Stimulated activated CD4-positive, alpha-beta T cell treated with anti-CD3 and anti-CD28 coated beads, Interleukin-4, amount 100 ng/mL, for 48 hours (primary cell): ENCODE data around the gene C6orf62.
"Not testable (repeated sequence)": the region's sequence is repeated elsewhere in the genome, so short reads cannot be mapped to it uniquely, and the experiment has no call there.

Source experiments
- DNase-seq, 2 donors: peaks; one replicate each; pipeline ENCODE4 v3.0.0-alpha.2; 2020; ENCODE audit warnings: low read depth in 2 of 2

C6orf62 gene

DNA sequence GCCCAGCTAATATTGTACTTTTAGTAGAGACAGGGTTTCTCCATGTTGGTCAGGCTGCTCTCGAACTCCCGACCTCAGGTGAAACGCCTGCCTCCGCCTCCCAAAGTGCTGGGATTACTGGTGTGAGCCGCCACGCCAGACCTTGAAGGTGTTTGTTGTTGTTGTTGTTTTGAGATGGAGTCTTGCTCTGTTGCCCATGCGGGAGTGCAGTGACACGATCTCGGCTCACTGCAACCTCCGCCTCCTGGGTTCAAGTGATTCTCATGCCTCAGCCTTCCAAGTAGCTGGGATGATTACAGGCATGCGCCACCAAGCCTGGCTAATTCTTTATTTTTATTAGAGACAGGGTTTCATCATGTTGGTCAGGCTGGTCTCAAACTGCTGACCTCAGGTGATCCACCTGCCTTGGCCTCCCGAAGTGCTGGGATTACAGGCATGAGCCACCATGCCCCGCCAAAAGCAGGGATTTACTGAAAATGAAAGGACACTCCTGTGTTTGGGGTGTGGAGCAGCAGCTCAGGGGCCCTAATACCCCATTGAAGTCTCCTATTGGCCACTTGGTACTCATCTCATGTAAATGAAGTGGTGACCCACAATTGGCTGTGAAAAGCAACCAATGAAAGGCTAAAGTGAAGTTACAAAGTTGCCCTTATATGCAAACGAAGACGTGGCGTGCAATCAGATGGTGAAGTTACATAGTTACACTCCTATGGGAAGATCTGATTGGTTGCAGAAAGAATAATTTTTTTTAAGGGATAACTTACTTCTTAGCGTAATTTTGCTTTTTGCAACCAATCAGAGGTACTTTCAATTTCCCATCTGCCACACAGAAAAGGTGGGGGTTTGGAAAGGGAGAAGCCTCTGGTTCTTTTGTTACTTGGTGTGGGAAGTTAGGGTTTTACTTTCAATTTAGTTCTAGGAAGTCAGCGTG lies 50.6 kb downstream of the C6orf62 start:
- not testable (repeated sequence) for DNase-seq

DNA sequence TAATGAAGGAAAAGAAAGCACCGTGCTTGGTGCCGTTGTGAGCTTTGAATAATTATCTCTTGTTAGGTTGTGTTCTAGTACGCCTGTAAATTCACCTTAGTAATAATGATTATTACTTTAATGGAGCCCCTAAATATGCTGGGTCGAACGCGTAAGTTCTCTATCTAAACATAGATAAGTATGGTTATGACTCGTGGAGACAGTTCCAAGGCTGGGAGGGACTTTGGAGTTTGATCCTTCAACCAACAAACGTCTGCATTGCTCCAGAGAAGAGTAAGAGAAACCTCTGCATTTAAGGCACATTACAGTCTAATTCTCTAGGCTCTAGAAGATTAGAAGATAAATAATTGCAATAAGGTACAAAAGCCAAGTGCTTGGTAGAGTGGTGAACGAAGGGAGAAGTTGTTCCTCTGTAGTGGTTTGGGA lies 51.6 kb downstream of the C6orf62 start:
- no peak for DNase-seq

DNA sequence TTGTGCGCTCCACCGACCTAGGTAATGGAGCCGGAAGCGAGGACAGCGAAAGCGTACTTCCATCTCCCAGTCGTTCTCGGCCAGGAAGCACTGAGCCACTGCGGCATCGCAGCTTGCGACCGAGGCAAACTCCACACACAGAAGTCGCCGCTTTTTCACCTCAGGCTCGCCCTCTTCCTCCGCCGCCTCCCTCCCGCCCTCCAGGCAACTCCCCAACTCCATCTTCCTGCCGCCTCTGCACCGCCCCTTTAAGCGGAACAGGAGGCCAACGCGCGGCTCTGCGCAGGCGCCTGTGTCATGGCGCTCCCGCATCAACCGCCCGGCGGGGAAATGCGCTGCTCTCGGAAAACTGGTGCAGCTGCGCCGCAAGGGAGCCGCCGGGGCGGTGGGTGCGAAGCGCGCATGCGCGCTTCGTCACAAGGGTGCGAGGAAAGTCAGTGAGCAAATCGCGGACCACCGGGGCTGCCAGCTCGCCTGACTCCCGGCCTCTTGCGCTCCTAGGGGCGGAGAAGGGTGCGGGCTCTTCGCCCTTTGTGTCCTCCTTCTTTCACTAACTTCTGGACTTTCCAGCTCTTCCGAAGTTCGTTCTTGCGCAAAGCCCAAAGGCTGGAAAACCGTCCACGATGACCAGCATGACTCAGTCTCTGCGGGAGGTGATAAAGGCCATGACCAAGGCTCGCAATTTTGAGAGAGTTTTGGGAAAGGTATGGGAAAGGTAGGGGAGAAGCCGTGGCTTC lies 52.1 kb downstream of the C6orf62 start, which contains the start of the genes ACOT13 and TDP2:
ACOT13 (plus strand) TSS at position 437 of the 737 bp plus-strand sequence; CDS start at position 624, 187 bp downstream.
TDP2 (minus strand) TSS at position 259 of the 737 bp plus-strand sequence; CDS start at position 222, 37 bp downstream.
- peak; percentile 89 to 95 for DNase-seq

DNA sequence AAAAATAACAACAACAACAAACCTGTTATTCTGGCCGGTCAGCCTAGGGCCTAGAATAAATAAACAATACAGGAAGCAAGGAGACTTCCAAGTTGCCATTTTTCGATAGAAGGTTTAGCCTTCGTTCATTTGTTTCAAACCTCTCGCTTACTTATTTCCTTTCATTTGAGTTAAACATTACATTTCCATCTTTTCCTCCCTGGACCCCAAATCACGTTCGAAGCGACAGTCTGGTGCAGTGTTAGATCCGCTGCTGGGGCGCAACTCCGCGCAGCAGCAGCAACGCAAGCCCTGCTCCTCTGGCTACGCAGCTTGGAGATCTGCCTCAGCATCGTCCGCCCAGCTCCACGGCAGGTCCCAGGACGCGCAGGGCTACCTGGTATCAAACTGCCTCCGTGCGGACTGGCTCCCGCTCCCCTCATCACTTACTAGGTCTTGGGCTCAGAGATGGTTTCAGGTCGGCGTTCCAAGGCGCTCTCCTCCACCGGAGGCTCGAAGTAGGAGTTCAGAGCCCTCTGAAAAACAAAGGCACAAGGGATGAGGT lies 52.8 kb downstream of the C6orf62 start:
- peak; percentile 18 to 25 for DNase-seq

DNA sequence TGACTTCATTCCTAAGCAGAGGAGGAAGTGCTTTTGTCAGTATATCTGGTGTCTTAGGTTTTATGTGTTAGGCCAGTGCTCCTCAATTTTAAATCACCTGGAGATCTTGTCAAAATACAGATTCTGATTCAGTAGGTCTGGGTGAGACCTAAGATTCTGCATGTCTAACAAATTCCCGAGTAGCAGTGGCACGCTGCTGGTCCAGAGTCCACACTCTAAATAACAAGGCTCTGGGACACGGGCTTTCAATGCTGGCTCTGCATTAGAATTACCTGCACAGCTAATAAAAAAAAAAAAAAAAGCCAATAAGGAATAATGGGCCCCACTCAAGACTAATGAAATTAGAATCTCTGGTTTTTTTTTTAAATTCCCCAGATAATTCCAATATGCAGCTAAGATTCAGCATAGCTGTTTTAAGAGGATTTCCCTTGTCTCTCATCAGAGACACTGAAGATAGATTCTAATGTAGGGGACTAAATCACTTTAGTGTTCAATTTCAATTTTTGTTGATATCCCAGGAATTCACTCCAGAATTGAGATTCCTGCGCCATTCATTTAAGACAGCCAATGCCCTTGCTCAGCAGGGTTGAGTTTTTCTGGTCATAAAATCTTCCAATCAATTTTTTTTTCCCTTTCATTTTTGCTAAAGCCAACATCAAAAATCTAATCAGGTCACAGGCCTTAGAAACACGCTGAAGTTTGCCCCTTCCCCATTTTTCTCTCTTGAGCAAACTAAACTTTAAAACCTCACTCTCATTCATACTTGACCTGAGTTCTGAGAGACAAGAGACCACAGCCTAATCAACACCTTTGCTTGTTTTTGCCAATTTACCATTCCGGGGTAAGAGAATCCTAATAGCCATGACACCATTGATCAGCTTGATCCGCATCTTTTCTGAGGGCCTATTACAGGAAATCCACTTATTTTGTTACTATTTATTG lies 54.6 kb downstream of the C6orf62 start:
- DNase-seq: no peak

DNA sequence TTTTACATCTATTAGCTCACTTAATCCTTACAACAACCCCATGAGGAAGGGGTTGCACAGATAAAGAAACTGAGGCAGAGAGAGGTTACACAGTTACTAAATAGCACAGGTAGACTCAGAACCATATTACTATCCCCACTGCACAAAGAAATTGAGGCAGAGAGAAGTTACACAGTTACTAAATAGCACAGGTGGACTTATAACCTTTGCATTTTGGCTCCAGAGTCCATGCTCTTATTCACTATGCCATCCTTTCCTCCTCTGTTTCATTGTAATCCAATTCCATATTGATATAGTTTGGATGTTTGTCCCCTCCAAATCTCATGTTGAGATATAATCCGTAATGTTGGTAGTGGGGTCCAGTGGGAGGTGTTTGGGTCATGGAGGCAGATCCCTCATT lies 55.8 kb downstream of the C6orf62 start:
- DNase-seq: no peak

DNA sequence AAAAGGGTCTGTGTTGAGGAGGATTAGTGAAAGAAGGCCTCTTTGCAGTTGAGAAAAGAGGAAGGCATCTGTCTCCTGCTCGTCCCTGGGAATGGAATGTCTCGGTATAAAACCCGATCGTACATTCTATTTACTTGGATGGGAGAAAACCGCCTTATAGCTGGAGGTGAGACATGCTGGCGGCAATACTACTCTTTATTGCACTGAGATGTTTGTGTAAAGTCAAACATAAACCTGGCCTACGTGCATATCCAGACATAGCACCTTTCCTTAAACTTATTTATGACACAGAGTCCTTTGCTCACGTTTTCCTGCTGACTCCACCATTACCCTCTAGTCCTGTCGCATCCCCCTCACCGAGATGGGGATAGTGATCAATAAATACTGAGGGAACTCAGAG lies 56.7 kb downstream of the C6orf62 start:
- DNase-seq: no peak

DNA sequence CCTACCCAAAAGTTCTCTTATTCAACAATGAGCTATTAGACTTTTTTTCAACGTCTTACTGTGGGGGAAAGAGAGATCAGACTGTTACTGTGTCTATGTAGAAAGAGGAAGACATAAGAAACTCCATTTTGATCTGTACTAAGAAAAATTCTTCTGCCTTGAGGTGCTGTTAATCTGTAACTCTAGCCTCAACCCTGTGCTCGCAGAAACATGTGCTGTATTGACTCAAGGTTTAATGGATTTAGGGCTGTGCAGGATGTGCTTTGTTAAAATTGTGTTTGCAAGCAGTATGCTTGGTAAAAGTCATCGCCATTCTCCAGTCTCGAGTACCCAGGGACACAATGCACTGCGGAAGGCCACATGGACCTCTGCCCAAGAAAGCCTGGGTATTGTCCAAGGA lies 57.2 kb downstream of the C6orf62 start:
- not testable (repeated sequence) for DNase-seq

DNA sequence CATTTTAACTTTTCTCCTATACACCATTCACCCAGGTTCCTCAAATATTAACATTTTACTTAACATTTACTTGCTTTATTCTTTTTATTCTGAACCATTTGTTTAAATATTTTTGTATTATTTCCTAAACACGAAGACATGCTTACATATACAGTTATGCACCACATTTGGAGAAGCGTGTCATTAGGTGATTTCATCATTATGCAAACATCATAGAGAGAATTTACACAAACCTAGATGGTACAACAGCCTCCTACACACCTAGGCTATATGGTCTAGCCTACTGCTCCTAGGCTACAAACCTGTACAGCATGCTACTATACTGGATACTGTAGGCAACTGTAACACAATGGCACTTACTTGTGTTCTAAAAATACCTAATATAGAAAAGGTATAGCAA lies 58.8 kb downstream of the C6orf62 start:
- DNase-seq: no peak

DNA sequence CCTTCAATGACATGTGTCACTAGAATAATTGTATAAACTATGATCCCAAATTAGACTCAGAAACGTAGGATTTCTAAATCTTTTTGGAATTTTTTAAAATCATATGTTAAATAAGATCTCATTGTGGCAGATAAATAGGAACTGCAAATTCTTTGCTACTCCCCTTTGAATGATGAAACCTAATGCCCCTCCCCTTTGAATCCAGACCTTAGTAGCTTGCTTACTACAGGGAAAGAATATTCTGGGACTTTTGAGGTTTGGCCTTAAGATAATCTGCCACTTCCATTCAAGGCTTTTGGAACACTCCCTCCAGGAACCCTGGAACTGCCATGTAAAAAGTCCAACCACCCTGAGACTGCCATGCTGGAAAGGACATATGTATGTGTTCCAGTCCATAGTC lies 59.4 kb downstream of the C6orf62 start:
- no peak for DNase-seq

DNA sequence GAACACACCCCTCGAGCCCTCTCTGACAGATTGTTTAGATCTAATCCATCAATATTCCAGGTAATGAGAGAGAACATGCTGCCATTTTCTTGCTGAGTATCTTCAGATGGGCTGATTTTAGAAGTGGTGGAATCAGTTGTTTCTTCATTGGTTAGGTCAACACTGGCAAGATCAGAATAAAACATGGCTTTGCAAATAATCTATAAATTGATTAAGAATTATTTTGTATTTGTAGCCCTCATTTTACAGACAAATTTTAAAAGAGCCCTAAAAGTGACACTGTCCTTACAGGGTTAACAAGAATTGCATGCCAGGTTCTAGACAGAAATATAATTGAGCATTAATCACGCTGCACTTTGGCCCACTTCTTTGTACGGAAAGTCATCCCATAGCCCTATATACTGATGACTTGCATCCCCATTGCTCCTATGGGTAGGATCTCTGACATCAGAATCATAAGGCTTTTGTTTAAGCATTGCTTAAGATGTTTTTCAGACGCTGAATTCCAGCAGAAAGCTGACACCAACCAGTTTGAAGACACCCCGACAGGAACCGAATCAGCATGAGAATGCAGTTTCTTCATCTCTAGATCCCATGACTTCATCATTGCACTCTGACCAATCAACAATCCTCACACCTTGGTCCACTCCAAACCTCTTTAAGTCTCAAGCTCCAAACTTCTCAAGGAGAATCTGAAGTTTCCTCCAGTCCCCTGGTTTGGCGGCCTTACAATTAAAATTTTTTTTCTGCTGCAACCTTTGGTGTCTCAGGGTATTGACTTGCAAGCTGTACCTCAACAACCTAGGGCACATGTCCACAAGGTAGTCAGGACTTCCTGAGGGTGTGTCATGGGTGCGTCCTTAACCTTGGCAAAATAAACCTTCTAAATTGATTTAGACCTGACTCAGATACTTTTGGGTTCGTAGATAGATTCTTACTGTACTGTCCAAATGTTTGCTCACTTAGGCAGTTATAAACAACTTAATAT lies 60.1 kb downstream of the C6orf62 start:
- DNase-seq: no peak

DNA sequence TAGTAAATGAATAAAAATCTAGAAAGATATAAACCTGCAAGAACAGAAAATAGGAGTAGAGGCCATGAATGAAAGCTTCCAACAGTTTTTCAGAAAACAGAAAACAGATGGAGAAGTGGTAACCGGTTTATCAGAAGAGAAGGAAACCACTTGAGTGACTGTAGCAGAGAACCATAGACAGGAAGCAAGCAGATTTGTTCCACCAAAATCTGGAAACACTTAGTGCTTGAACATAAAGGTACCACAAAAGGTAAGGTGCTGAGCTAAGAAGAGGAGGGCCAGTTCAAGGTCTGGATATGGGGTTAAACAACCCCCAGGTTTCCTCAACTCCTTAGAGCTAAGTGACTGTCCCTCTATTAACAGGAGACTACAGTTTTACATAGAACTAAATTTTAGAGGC lies 63.7 kb downstream of the C6orf62 start:
- no peak for DNase-seq
